Measurements from ENCODE around the gene POU2F3.

POU2F3 gene

DNA sequence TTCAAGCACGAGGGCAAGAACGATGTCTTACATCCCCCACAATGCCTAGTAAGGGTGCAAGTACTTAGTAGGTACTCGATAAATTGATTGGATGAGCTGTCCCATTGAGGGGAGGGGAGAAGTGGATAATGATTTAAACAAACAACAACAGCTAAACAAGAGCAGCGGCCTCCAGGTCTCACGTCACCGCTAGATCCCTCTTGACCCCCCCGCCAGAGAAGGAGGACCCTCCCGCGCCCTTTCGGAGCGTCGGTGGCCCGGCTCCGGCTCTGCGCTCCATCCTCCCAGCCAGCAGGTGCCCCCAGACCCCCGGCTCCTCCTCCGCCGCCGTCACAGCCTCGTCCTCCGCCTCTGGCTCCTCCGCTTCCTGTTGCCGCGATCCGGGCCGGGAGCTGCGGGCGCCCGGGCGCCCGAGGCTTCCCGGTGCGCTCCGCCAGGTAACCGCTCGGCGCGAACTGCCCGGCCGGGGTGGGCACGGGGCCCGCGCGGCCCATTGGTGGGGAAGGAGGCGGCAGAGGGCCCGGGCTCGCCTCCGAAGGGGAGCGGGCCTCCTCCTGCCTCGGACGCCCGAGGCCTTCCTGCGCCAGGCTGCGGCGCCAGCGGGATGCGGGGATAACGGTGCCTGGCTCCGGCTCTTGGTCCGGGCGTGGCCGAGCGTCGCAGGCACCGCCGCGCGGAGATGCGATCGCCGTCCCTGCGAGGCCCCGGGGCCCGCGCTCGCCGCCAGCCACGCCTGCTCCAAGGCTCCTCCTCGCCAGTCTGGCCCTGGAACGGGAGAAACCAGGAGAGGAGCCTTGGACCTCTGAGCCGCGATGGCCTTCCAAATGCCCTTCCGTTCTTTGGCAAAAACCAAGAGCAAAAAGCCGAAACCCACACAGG is 85.2 kb downstream of the POU2F3 start, which contains the start of gene TLCD5:
TLCD5 (plus strand) TSS at position 368 of the 879 bp plus-strand sequence. CDS start 2,143 bp downstream, outside the sequence.
- DNase-seq, result peak; percentile 76

DNA sequence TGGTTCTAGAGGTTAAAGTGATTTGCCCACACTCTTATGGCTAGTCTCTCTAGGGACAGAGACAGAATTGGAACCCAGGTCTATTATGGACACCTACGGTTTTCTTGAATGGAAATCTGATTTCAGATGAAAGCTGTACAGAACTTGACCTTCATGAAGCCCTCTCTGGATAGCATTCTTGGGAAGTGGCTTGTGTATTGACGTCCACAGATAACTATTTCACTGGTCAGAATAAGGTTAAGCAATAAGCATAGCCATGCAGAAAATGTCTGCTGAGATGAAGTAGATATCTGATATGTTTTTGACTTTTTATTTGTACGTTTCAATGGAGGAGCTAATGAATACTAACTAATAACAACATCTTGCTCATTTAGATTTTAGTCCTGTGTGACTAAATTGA is 86.3 kb downstream of the POU2F3 start:
- DNase-seq, result no peak

- DNase-seq, result no peak
Measured at GRCh38 chr11:120326845-120327281, 86.9 kb downstream of the POU2F3 start.

DNA sequence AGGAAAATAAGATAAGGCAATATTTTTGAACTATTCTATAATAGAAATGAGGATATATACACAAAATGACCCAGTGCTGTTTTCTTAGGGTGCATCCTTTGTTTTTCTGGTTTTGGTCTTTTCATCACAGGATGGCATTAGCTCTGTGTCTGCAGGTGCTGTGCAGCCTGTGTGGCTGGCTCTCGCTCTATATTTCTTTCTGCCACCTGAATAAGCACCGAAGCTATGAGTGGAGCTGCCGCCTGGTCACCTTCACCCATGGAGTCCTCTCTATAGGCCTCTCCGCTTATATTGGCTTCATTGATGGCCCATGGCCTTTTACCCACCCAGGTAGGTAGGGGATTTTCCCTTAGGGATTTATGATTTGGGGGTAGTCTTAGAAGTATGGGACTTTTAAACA is 87.4 kb downstream of the POU2F3 start:
- no peak for DNase-seq

DNA sequence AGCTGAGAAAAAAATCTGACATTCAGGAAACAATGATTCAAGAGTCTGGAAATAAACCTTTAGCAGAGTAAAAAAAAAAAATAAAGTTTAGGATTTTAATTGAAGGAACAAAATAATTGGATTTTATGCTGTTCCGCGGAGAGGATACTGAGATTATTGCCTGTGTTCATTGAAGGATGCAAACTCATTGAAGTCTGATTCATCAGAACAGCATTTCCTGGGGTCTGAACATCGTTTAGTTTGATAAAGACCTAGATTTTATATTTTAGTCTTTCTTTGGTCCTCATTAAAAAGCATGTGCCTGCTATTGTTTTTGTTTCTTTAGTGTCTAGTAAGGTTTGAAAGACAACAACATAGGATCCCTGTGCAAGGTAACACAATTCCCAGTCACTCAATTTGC is 89.6 kb downstream of the POU2F3 start:
- DNase-seq, result no peak

- no peak for DNase-seq
Measured at GRCh38 chr11:120330045-120330444, 90.1 kb downstream of the POU2F3 start.

DNA sequence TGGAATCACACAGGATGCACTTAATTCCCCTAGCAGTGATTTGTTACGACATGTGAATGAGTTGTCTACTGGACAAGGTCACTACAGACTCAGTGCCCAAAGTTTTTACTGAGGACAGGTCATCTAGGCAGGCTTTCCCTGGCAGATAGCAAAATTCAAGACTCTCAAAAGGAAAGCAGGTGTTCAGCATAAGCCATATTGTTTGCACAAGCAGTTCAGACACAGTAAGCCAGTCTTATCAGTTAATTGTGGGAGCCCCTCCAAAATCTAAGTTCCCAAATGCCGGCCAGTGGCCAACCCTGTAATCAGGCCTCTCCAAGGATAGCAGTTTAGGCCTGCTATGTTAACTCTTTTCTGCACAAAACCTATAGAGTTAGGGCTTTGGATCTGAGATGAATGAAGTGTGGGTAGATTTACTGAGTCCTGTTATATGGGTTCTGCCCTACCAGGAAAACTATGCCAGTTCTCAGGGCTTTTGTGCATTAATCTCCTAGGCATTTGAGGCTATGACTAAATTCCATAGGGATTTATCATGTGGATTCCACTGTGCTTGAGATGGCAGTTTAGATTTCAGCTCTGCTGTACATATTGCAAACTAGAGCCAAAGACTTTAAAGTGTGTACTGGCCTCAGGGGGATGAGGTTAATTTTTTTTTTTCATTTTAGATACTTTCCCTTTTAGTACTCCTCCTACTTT is 91.5 kb downstream of the POU2F3 start:
- DNase-seq, result peak; percentile 97

DNA sequence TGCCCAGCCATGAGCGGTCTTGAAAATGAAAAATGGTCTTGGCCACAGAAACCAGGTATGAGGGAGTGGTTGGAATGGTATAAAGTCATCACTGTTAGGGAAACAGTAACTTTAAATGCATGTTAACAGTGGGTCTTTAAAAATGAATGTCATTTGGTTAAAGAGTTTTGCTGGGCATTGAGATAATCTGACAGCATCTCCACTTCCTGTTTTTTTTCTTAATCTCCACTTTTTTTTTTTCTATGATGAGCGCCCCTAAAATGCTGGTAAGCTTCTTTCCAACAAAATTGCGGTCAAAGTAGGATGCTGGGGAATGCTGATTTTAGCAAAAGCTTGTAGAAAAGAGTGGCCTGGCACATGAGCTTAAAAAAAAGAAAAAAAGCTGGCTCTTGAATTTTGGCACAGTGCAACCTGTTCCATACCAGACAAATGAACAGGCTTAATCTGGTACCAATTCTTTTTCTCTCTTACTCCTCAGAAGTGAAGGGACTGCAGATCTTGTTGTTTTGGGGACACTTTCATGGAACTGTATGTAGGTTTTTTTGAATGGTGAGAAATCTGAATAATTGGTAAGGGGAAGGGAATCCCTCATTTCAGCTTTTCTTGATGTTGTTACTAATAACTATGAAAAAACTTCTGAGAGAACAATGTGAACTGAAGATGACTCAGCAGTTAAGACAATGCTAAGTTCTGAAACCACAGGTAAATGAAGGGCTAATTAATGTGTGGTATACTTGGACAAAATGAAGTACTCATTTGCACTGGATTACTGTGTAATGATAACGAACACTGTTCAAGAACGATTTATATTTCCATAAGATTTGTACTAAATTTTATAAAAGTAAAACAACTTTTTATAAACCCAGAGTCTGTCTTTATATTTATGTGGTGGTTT is 93.1 kb downstream of the POU2F3 start:
- DNase-seq, result no peak

- no peak for DNase-seq
Measured at GRCh38 chr11:120333801-120334200, 93.9 kb downstream of the POU2F3 start.

DNA sequence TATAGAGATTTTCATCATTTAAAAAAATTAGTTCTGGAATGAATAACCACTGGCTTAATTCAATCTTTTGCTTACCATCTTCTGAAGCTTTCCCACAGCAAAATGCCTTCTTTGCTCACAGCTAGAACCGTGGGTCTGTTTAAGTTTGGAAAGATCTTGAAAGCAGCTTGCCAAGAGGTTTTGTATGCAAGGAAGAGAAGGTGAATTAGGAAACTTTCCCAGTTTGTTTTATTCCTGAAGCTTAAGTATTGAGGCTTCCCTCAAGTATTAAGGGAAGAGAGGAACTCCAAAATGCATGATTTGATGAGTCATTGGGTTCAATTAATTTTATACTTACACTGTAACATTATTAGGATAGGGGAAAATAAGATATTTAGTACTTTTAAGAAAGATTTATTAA is 94.4 kb downstream of the POU2F3 start:
- no peak for DNase-seq

GRCh38 chr11:120334894-120335462 is 95.0 kb downstream of the POU2F3 start:
- peak; percentile 87 for DNase-seq

GRCh38 chr11:120335556-120335907 is 95.6 kb downstream of the POU2F3 start:
- DNase-seq, result no peak

- peak; percentile 99 for DNase-seq
Measured at GRCh38 chr11:120335908-120336640, 96.1 kb downstream of the POU2F3 start, which contains the start of gene ARHGEF12. Gene ARHGEF12, plus strand, starts transcription at chr11:120336413. Its CDS starts 831 bp downstream, at chr11:120337244.

DNA sequence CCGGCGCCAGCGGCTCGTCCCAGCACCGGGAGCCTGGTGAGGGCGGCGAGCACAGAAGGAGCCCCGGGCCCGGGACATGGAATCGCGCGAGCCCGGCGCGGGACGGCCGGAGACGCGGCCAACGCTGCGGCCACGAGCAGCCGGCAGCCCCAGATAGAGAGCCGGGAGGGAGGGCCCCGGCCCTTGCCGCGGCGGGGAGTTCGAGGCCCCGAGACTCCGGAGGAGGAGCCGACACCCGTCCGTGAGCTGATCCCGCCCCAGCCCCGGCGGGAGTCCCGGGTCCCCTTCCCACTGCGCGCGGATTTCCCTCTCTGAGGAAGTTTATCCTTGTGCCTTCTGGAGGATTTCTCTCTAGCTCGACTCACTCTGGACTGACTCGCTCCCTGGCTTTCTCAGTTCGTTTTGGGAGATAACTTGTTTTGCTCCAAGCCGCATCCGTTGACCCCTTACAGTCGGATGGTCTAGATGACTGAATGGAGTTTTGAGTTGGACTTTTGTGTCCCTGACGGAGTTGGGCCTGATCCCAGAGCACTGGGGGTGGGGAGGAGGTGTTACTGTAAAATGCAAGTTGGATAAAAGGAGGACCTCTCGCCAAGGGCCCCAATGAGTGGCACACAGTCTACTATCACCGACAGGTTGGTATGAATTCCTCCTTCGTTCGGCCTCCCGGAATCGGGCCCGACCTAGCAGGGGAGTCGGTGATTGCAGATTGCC is 96.9 kb downstream of the POU2F3 start:
- peak; percentile 57 for DNase-seq

GRCh38 chr11:120337355-120338106 is 97.6 kb downstream of the POU2F3 start:
- DNase-seq, result no peak

DNA sequence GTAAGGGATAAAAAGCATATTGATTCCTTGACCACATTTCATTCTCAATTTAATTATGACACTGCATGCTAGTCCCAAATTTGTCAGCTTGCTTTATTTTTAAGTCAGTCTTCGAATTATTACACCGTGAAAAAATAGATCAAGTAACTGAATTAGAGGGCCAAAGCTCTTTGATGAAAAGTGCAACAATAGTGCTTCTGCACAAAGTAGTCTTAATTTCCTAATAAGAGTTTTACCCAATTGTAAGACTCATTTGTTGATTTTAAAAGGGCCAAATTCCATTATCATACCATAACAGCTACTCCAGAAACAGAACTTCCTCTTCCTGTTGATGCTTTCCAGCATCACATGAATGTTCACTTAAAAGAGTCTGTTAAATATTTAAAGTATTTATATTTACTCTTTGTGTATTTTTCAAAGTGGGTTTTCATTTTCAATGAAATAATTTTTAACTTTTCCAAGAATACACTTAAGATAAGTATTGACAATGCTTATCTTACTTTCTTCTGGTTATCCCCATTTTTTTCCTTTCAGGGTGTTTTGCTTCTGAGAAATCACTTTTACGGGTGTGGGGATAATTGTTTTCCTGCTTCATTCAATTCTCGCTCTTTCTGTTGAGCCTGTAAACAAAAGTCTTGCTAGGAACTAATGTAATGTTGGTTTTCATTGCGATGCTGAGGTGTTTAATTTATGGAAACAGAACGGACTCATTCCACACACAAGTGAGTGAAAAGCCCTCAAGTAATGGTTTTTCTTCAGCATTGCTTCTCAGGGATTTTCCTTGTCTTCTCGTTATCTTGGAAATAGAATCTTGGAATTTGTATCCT is 98.4 kb downstream of the POU2F3 start:
- no peak for DNase-seq

GRCh38 chr11:120339394-120339890 is 99.5 kb downstream of the POU2F3 start:
- DNase-seq, result no peak

DNA sequence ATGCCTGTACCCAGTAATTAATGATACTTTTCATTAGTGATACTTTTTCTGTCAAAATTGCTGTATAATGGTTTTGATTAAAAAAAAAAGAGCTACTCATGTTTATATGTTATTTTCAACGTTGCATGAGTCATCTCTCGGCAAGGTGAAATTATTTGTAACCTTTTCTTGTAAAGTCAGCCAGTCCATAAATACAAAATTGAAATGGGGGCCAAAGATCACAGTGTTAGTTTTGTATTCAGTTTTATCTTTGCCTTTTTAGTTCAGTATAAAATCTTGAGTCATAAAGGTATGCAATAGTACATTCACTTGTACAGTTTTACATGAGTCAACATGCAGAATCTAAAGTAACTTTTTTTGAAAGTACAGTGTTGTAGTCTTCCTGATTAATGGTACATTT is 100.6 kb downstream of the POU2F3 start:
- no peak for DNase-seq

GRCh38 chr11:120342226-120342625 is 102.3 kb downstream of the POU2F3 start:
- no peak for DNase-seq

All from fibroblast of skin of scalp (primary cell).